Measurements from ENCODE around the gene PDZK1.

Gene PDZK1

DNA sequence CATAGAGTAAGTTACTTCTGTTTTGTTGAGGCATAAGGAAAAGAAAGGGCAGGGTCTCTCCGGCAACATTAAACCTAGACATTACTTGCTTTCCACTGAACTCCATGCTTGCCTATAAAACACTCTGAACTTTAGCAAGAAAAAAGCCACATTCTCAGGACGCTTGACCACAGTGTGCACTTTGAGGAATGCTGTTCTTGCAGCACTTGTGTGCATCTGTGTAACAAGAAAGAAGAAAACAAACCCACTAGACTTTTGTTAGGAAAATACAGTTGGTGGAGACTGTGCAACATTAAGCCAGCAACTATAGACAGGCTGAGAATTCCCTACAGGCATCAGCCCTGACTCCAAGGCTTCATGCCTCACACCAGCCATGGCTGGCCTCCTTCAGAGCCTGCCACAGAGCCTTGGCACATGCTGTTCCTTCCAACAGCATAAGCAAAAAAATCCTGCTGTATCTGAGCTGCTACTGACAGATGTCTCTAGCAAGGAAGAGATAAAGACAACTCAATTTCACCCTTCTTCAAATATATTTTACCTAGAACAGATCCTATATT, 5.8 kb downstream of the PDZK1 start:
- DNase-seq (ENCODE audit: low read depth) = no peak
- no peak overlapping the region for H3K4me3 ChIP-seq (ENCODE audit: control insufficient read depth, low read depth, low read length)
- TF ChIP-seq, protein P1, sequence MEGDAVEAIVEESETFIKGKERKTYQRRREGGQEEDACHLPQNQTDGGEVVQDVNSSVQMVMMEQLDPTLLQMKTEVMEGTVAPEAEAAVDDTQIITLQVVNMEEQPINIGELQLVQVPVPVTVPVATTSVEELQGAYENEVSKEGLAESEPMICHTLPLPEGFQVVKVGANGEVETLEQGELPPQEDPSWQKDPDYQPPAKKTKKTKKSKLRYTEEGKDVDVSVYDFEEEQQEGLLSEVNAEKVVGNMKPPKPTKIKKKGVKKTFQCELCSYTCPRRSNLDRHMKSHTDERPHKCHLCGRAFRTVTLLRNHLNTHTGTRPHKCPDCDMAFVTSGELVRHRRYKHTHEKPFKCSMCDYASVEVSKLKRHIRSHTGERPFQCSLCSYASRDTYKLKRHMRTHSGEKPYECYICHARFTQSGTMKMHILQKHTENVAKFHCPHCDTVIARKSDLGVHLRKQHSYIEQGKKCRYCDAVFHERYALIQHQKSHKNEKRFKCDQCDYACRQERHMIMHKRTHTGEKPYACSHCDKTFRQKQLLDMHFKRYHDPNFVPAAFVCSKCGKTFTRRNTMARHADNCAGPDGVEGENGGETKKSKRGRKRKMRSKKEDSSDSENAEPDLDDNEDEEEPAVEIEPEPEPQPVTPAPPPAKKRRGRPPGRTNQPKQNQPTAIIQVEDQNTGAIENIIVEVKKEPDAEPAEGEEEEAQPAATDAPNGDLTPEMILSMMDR (conservative IDR thresholded peaks at IDR 0.05; ENCODE audit: control insufficient read depth, insufficient read depth, low read depth, low read length) = no peak

GRCh38 chr1:145696630-145696960, 10.6 kb downstream of the PDZK1 start:
- H3K4me3 ChIP-seq (ENCODE audit: control insufficient read depth, low read depth, low read length) = no peak overlapping the region
- no peak for DNase-seq (ENCODE audit: low read depth)
- TF ChIP-seq, protein P1 (conservative IDR thresholded peaks at IDR 0.05; ENCODE audit: control insufficient read depth, insufficient read depth, low read depth, low read length) = no peak

GRCh38 chr1:145695821-145696629, 11.1 kb downstream of the PDZK1 start:
- no peak overlapping the region for H3K4me3 ChIP-seq (ENCODE audit: control insufficient read depth, low read depth, low read length)
- TF ChIP-seq, protein P1 (conservative IDR thresholded peaks at IDR 0.05; ENCODE audit: control insufficient read depth, insufficient read depth, low read depth, low read length) = no peak
- DNase-seq (ENCODE audit: low read depth) = no peak

GRCh38 chr1:145692785-145693443, 14.3 kb downstream of the PDZK1 start:
- DNase-seq (ENCODE audit: low read depth) = no peak
- no peak overlapping the region for H3K4me3 ChIP-seq (ENCODE audit: control insufficient read depth, low read depth, low read length)
- TF ChIP-seq, protein P1 (conservative IDR thresholded peaks at IDR 0.05; ENCODE audit: control insufficient read depth, insufficient read depth, low read depth, low read length) = no peak

- no peak overlapping the region for H3K4me3 ChIP-seq (ENCODE audit: control insufficient read depth, low read depth, low read length)
- TF ChIP-seq, protein P1 (conservative IDR thresholded peaks at IDR 0.05; ENCODE audit: control insufficient read depth, insufficient read depth, low read depth, low read length) = no peak
- DNase-seq (ENCODE audit: low read depth) = peak; percentile 87
These were observed 16.3 kb downstream of the PDZK1 start for GRCh38 chr1:145690587-145691558.

DNA sequence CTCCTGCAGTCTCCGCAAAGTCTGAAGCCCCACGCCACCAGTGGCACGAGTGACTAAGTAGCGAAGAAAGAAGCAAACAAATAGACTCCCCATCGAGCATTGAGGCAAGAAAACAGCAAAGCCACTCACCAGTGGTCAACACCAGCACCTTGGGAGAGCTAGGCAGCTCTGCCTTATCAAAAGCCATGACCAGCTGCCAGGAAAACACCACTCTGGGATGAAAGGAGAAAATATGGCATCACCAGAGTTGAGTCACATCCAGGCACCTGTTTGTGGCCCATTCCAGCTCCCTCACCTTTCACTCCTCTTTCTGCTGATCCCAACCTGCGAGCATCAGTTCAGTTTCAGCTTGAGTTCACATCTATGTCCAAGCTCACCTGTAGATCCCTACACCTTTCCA, 17.2 kb downstream of the PDZK1 start:
- no peak overlapping the region for H3K4me3 ChIP-seq (ENCODE audit: control insufficient read depth, low read depth, low read length)
- no peak for DNase-seq (ENCODE audit: low read depth)
- TF ChIP-seq, protein P1 (conservative IDR thresholded peaks at IDR 0.05; ENCODE audit: control insufficient read depth, insufficient read depth, low read depth, low read length) = no peak
